Islet of Langerhans (tissue), 1 donor: Measurements from ENCODE around the gene KIF16B.
"Not testable (repeated sequence)": the region's sequence is repeated elsewhere in the genome, so short reads cannot be mapped to it uniquely, and the experiment has no call there.

ENCODE experiments used
- FAIRE-seq: peaks from one replicate; lab custom pipeline; 2011; peaks lifted over from hg19 to GRCh38; lab: Jason Lieb, UNC

KIF16B gene

GRCh38 chr20:16573001-16573965 lies at the start of gene KIF16B:
KIF16B (minus strand) TSS chr20:16573448; CDS start chr20:16573275, 173 bp downstream.
- no peak for FAIRE-seq

GRCh38 chr20:16622501-16622900 lies 49.3 kb upstream of the KIF16B start:
- no peak for FAIRE-seq

- no peak for FAIRE-seq
Observed at GRCh38 chr20:16621435-16622141, 48.3 kb upstream of the KIF16B start.

GRCh38 chr20:16620961-16621360 lies 47.7 kb upstream of the KIF16B start:
- FAIRE-seq, result no peak

- FAIRE-seq, result no peak
Observed at GRCh38 chr20:16619953-16620352, 46.7 kb upstream of the KIF16B start.

GRCh38 chr20:16617056-16617455 lies 43.8 kb upstream of the KIF16B start:
- no peak for FAIRE-seq

- FAIRE-seq, result no peak
Observed at GRCh38 chr20:16616317-16616716, 43.1 kb upstream of the KIF16B start.

GRCh38 chr20:16615199-16615598 lies 42.0 kb upstream of the KIF16B start:
- no peak for FAIRE-seq

- no peak for FAIRE-seq
Observed at GRCh38 chr20:16613954-16614353, 40.7 kb upstream of the KIF16B start.

GRCh38 chr20:16612706-16613105 lies 39.5 kb upstream of the KIF16B start:
- FAIRE-seq, result no peak

GRCh38 chr20:16611817-16612216 lies 38.6 kb upstream of the KIF16B start:
- FAIRE-seq, result no peak

GRCh38 chr20:16609066-16609465 lies 35.8 kb upstream of the KIF16B start:
- no peak for FAIRE-seq

GRCh38 chr20:16608277-16608650 lies 35.0 kb upstream of the KIF16B start:
- no peak for FAIRE-seq

- no peak for FAIRE-seq
Observed at GRCh38 chr20:16607364-16608276, 34.4 kb upstream of the KIF16B start.

GRCh38 chr20:16606468-16607070 lies 33.3 kb upstream of the KIF16B start:
- FAIRE-seq, result no peak

- no peak for FAIRE-seq
Observed at GRCh38 chr20:16601047-16601446, 27.8 kb upstream of the KIF16B start.

GRCh38 chr20:16599257-16599656 lies 26.0 kb upstream of the KIF16B start:
- no peak for FAIRE-seq

- no peak for FAIRE-seq
Observed at GRCh38 chr20:16596991-16597390, 23.7 kb upstream of the KIF16B start.

GRCh38 chr20:16596404-16596803 lies 23.2 kb upstream of the KIF16B start:
- FAIRE-seq, result not testable (repeated sequence)

GRCh38 chr20:16595376-16595775 lies 22.1 kb upstream of the KIF16B start:
- no peak for FAIRE-seq

GRCh38 chr20:16590041-16590633 lies 16.9 kb upstream of the KIF16B start:
- FAIRE-seq, result no peak
